ENCODE results near the gene DSC3. TPM values are rescaled to one million over a fixed set of nuclear protein-coding genes. Genes with fewer than 3 reads are reported as not detected.

The DSC3 gene
- 0.73 and 1.2 TPM in 2 replicates for total RNA-seq (2014; rRNA removed; shearing (Covaris generic))

GRCh38 chr18:31042406-31043181 lies at the start of gene DSC3:
DSC3 (minus strand) TSS chr18:31042742; CDS start chr18:31042660, 82 bp downstream.
- peaks cover 64% of the 10 kb centered on the region for H3K27me3 ChIP-seq (ENCODE audit: control insufficient read depth, insufficient read depth, low read length)
- DNase-seq: peak; percentile 82
- peak within 1 kb of the TSS; percentile 56 for H3K4me3 ChIP-seq (ENCODE audit: insufficient read depth, low read depth, low read length)
- no peaks in the 10 kb centered on the region for H3K36me3 ChIP-seq (replicated peaks; ENCODE audit: control insufficient read depth, insufficient read depth, low read length)

GRCh38 chr18:31091350-31091749 lies 48.8 kb upstream of the DSC3 start:
- Histone ChIP-seq H3K4me3 (ENCODE audit: insufficient read depth, low read depth, low read length) (no peak overlapping the region), H3K36me3 (replicated peaks; ENCODE audit: control insufficient read depth, insufficient read depth, low read length) (peaks cover 2% of the 10 kb centered on the region), H3K27me3 (ENCODE audit: control insufficient read depth, insufficient read depth, low read length) (no peaks in the 10 kb centered on the region)
- no peak for DNase-seq

GRCh38 chr18:31088532-31088931 lies 46.0 kb upstream of the DSC3 start:
- DNase-seq: no peak
- Histone ChIP-seq H3K4me3 (ENCODE audit: insufficient read depth, low read depth, low read length) (no peak overlapping the region), H3K27me3 (ENCODE audit: control insufficient read depth, insufficient read depth, low read length) (no peaks in the 10 kb centered on the region), H3K36me3 (replicated peaks; ENCODE audit: control insufficient read depth, insufficient read depth, low read length) (peaks cover 2% of the 10 kb centered on the region)

- DNase-seq: no peak
- H3K4me3 ChIP-seq (ENCODE audit: insufficient read depth, low read depth, low read length): no peak overlapping the region
- H3K36me3 ChIP-seq (replicated peaks; ENCODE audit: control insufficient read depth, insufficient read depth, low read length): peaks cover 1% of the 10 kb centered on the region
- no peaks in the 10 kb centered on the region for H3K27me3 ChIP-seq (ENCODE audit: control insufficient read depth, insufficient read depth, low read length)
These were observed 37.4 kb upstream of the DSC3 start for GRCh38 chr18:31079973-31080372.

- H3K27me3 ChIP-seq (ENCODE audit: control insufficient read depth, insufficient read depth, low read length): no peaks in the 10 kb centered on the region
- H3K36me3 ChIP-seq (replicated peaks; ENCODE audit: control insufficient read depth, insufficient read depth, low read length): peaks cover 1% of the 10 kb centered on the region
- no peak for DNase-seq
- no peak overlapping the region for H3K4me3 ChIP-seq (ENCODE audit: insufficient read depth, low read depth, low read length)
These were observed 35.3 kb upstream of the DSC3 start for GRCh38 chr18:31077878-31078277.

GRCh38 chr18:31072175-31072574 lies 29.6 kb upstream of the DSC3 start:
- no peaks in the 10 kb centered on the region for H3K27me3 ChIP-seq (ENCODE audit: control insufficient read depth, insufficient read depth, low read length)
- H3K4me3 ChIP-seq (ENCODE audit: insufficient read depth, low read depth, low read length): no peak overlapping the region
- H3K36me3 ChIP-seq (replicated peaks; ENCODE audit: control insufficient read depth, insufficient read depth, low read length): peaks cover 1% of the 10 kb centered on the region
- DNase-seq: no peak

- H3K4me3 ChIP-seq (ENCODE audit: insufficient read depth, low read depth, low read length): no peak overlapping the region
- peaks cover 1% of the 10 kb centered on the region for H3K36me3 ChIP-seq (replicated peaks; ENCODE audit: control insufficient read depth, insufficient read depth, low read length)
- DNase-seq: no peak
- H3K27me3 ChIP-seq (ENCODE audit: control insufficient read depth, insufficient read depth, low read length): no peaks in the 10 kb centered on the region
These were observed 27.7 kb upstream of the DSC3 start for GRCh38 chr18:31070206-31070605.

GRCh38 chr18:31066266-31066665 lies 23.7 kb upstream of the DSC3 start:
- Histone ChIP-seq H3K36me3 (replicated peaks; ENCODE audit: control insufficient read depth, insufficient read depth, low read length) (peaks cover 1% of the 10 kb centered on the region), H3K4me3 (ENCODE audit: insufficient read depth, low read depth, low read length) (no peak overlapping the region), H3K27me3 (ENCODE audit: control insufficient read depth, insufficient read depth, low read length) (no peaks in the 10 kb centered on the region)
- no peak for DNase-seq

GRCh38 chr18:31065036-31065773 lies 22.7 kb upstream of the DSC3 start:
- DNase-seq: no peak
- Histone ChIP-seq H3K27me3 (ENCODE audit: control insufficient read depth, insufficient read depth, low read length) (no peaks in the 10 kb centered on the region), H3K36me3 (replicated peaks; ENCODE audit: control insufficient read depth, insufficient read depth, low read length) (peaks cover 1% of the 10 kb centered on the region), H3K4me3 (ENCODE audit: insufficient read depth, low read depth, low read length) (no peak overlapping the region)

- Histone ChIP-seq H3K36me3 (replicated peaks; ENCODE audit: control insufficient read depth, insufficient read depth, low read length) (peaks cover 1% of the 10 kb centered on the region), H3K27me3 (ENCODE audit: control insufficient read depth, insufficient read depth, low read length) (no peaks in the 10 kb centered on the region), H3K4me3 (ENCODE audit: insufficient read depth, low read depth, low read length) (no peak overlapping the region)
- no peak for DNase-seq
These were observed 21.6 kb upstream of the DSC3 start for GRCh38 chr18:31064130-31064529.

GRCh38 chr18:31061945-31062344 lies 19.4 kb upstream of the DSC3 start:
- H3K4me3 ChIP-seq (ENCODE audit: insufficient read depth, low read depth, low read length): no peak overlapping the region
- H3K36me3 ChIP-seq (replicated peaks; ENCODE audit: control insufficient read depth, insufficient read depth, low read length): no peaks in the 10 kb centered on the region
- no peaks in the 10 kb centered on the region for H3K27me3 ChIP-seq (ENCODE audit: control insufficient read depth, insufficient read depth, low read length)
- DNase-seq: no peak

GRCh38 chr18:31058897-31059296 lies 16.4 kb upstream of the DSC3 start:
- no peak overlapping the region for H3K4me3 ChIP-seq (ENCODE audit: insufficient read depth, low read depth, low read length)
- no peaks in the 10 kb centered on the region for H3K27me3 ChIP-seq (ENCODE audit: control insufficient read depth, insufficient read depth, low read length)
- DNase-seq: no peak
- no peaks in the 10 kb centered on the region for H3K36me3 ChIP-seq (replicated peaks; ENCODE audit: control insufficient read depth, insufficient read depth, low read length)

GRCh38 chr18:31057917-31058316 lies 15.4 kb upstream of the DSC3 start:
- Histone ChIP-seq H3K4me3 (ENCODE audit: insufficient read depth, low read depth, low read length) (no peak overlapping the region), H3K36me3 (replicated peaks; ENCODE audit: control insufficient read depth, insufficient read depth, low read length) (no peaks in the 10 kb centered on the region), H3K27me3 (ENCODE audit: control insufficient read depth, insufficient read depth, low read length) (no peaks in the 10 kb centered on the region)
- no peak for DNase-seq

- no peak for DNase-seq
- Histone ChIP-seq H3K27me3 (ENCODE audit: control insufficient read depth, insufficient read depth, low read length) (no peaks in the 10 kb centered on the region), H3K4me3 (ENCODE audit: insufficient read depth, low read depth, low read length) (no peak overlapping the region), H3K36me3 (replicated peaks; ENCODE audit: control insufficient read depth, insufficient read depth, low read length) (no peaks in the 10 kb centered on the region)
These were observed 14.5 kb upstream of the DSC3 start for GRCh38 chr18:31057051-31057450.

GRCh38 chr18:31056296-31056695 lies 13.8 kb upstream of the DSC3 start:
- no peak for DNase-seq
- Histone ChIP-seq H3K36me3 (replicated peaks; ENCODE audit: control insufficient read depth, insufficient read depth, low read length) (no peaks in the 10 kb centered on the region), H3K27me3 (ENCODE audit: control insufficient read depth, insufficient read depth, low read length) (no peaks in the 10 kb centered on the region), H3K4me3 (ENCODE audit: insufficient read depth, low read depth, low read length) (no peak overlapping the region)
